PC-3 (cell line): ENCODE data around the gene SLC25A26. TPM values are rescaled to one million over a fixed set of nuclear protein-coding genes. Genes with fewer than 3 reads are reported as not detected.

Experiments used
- ATAC-seq: fragments of 200-7000 bp; cut with Tn5 transposase; 2 replicates; pipeline ENCODE4 v1.9.1; 2020; ENCODE audit warnings: mild to moderate bottlenecking, moderate library complexity
- BruUV-seq: library from RNA; stranded (reverse); fragments of 400-500 nt; replicated peaks from 2 replicates; lab custom pipeline; 2021; lab: Mats Ljungman, UMichigan
- CTCF ChIA-PET: fragments of 300-600 bp; sonication (Branson Sonifier 250); formaldehyde crosslinking; loops from one replicate; lab custom pipeline; 2022; ENCODE audit warnings: antibody characterized with exemption; lab: Charles Lee
- POLR2A ChIA-PET: fragments of 300-600 bp; sonication (Branson Sonifier 250); formaldehyde crosslinking; loops from one replicate; lab custom pipeline; 2022; ENCODE audit warnings: antibody characterized with exemption; ENCODE audit not compliant: unreplicated experiment; lab: Charles Lee
- DNase-seq: peaks from one replicate; pipeline ENCODE4 v3.0.0-alpha.2; 2015
- H2AFZ ChIP-seq: fragments of 300-600 bp; sonication (generic); 2 replicates; pipeline ENCODE4 v1.6.0; 2016; ENCODE audit warnings: antibody characterized with exemption, low read length
- H3F3A ChIP-seq: fragments of 300-600 bp; sonication (generic); one replicate; pipeline ENCODE4 v1.6.0; 2017; ENCODE audit warnings: antibody characterized with exemption, low read length, control low read depth, mild to moderate bottlenecking; ENCODE audit not compliant: unreplicated experiment
- H3K27ac ChIP-seq: fragments of 300-600 bp; sonication (generic); 2 replicates; pipeline ENCODE4 v1.5.1; 2016; ENCODE audit warnings: mild to moderate bottlenecking, low read length
- H3K27me3 ChIP-seq: fragments of 300-600 bp; sonication (generic); 2 replicates; pipeline ENCODE4 v1.6.1; 2016; ENCODE audit warnings: low read length, mixed read lengths
- H3K36me3 ChIP-seq: fragments of 300-600 bp; sonication (generic); 2 replicates; pipeline ENCODE4 v1.6.1; 2016; ENCODE audit warnings: low read depth, mixed run types, low read length, mixed read lengths
- H3K4me1 ChIP-seq: fragments of 300-600 bp; sonication (generic); 2 replicates; pipeline ENCODE4 v1.5.1; 2016; ENCODE audit warnings: low read length; ENCODE audit not compliant: insufficient read depth
- H3K4me2 ChIP-seq: fragments of 300-600 bp; sonication (generic); 2 replicates; pipeline ENCODE4 v1.6.0; 2016; ENCODE audit warnings: low read length
- H3K4me3 ChIP-seq: fragments of 300-600 bp; sonication (generic); 2 replicates; pipeline ENCODE4 v1.5.1; 2016; ENCODE audit warnings: mild to moderate bottlenecking, low read length, mixed read lengths
- H3K79me2 ChIP-seq: fragments of 300-600 bp; sonication (generic); 2 replicates; pipeline ENCODE4 v1.6.1; 2017; ENCODE audit warnings: low read length, mixed read lengths
- H3K9ac ChIP-seq: fragments of 300-600 bp; sonication (generic); 2 replicates; pipeline ENCODE4 v1.6.0; 2016; ENCODE audit warnings: mild to moderate bottlenecking, low read length
- H3K9me2 ChIP-seq: fragments of 300-600 bp; sonication (generic); replicated peaks from 2 replicates; pipeline ENCODE4 v1.6.1; 2016; ENCODE audit warnings: mixed run types, low read length, mixed read lengths
- H3K9me3 ChIP-seq: fragments of 300-600 bp; sonication (generic); 2 replicates; pipeline ENCODE4 v1.6.1; 2016; ENCODE audit warnings: low read length, mixed read lengths
- H4K20me1 ChIP-seq: fragments of 300-600 bp; sonication (generic); 2 replicates; pipeline ENCODE4 v1.6.1; 2016; ENCODE audit warnings: low read length, mixed read lengths
- EZH2 ChIP-seq: fragments of 300-600 bp; sonication (generic); IDR thresholded peaks from one replicate; pipeline ENCODE4 v1.6.1; 2017; ENCODE audit warnings: antibody characterized with exemption, mild to moderate bottlenecking, low read length; ENCODE audit not compliant: unreplicated experiment
- EZH2phosphoT487 ChIP-seq: fragments of 300-600 bp; sonication (generic); IDR thresholded peaks from 2 replicates; pipeline ENCODE4 v1.6.1; 2018; ENCODE audit warnings: mild to moderate bottlenecking, antibody characterized with exemption, low read length, borderline replicate concordance
- intact Hi-C: fragments of 100-400 bp; cut with micrococcal nuclease; formaldehyde crosslinking; loops from 2 replicates; pipeline ENCODE4 v1.9.0; 2023
- total RNA-seq: library from RNA; depleted of rRNA; stranded (reverse); fragments of >200 nt; gene quantifications from 2 replicates; pipeline ENCODE4 v1.2.3, GENCODE V29; 2014
- TF ChIP-seq, protein P1 (sequence below): fragments of 300-600 bp; sonication (generic); conservative IDR thresholded peaks from 2 replicates; pipeline ENCODE4 v1.5.1; 2017; ENCODE audit warnings: antibody characterized with exemption, low read depth, mild to moderate bottlenecking, low read length

The SLC25A26 gene
- total RNA-seq, 1 experiment from 2014 or later, result 7.9 TPM

DNA sequence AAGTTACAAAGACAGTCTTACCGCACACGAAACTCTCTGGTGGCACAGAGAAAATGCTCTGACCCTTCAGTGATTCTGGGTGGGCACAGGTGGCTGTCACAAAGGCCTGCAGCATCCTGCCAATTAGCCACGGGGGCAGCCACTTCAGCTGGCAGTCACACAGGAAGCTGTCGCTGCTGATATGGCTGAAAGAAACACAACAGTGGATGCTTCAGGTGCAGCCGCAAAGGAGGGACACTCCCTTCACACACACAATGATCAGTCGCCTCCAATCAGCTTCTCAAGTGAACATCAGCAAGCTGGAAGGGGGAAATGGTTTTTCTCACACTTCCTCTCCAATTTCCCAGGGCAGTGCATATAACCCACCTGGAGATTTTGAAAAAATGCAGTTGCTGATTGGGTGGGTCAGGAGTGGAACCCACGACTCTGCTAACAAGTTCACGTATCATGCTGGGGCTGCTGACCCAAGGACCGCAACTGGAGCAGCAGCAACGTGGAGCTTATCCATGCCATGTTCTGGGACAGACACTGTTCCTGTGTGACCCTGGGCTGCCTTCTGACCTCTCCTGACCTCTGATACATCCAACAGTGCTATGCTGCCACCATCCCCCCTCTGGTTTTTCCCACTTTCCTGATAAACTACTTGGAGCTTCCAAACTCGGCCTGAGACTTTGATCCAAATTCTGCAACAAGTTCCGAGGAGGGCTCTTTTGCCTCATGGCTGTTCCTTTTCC lies 173.4 kb downstream of the SLC25A26 start:
- H3K27ac ChIP-seq, result no peak overlapping the region
- H3K27me3 ChIP-seq, result no peaks in the 10 kb centered on the region
- no peak overlapping the region for H3K9ac ChIP-seq
- no peak overlapping the region for H2AFZ ChIP-seq
- H3K79me2 ChIP-seq, result no peaks in the 10 kb centered on the region
- BruUV-seq, result no TSS peak
- H4K20me1 ChIP-seq, result no peaks in the 10 kb centered on the region
- H3K9me3 ChIP-seq, result no peaks in the 10 kb centered on the region
- no peaks in the 10 kb centered on the region for H3K4me1 ChIP-seq
- H3K4me3 ChIP-seq, result no peak overlapping the region
- H3F3A ChIP-seq, result no peaks in the 10 kb centered on the region
- H3K4me2 ChIP-seq, result no peak overlapping the region
- CTCF ChIA-PET, result no interaction called here
- intact Hi-C loops, result no loop called here
- DNase-seq (no peak), ATAC-seq (no peak)
- no peaks in the 10 kb centered on the region for H3K9me2 ChIP-seq
- POLR2A ChIA-PET, result no interaction called here
- no peaks in the 10 kb centered on the region for H3K36me3 ChIP-seq
- no peak for TF ChIP-seq EZH2phosphoT487
- no peak for TF ChIP-seq EZH2
- TF ChIP-seq, protein P1, sequence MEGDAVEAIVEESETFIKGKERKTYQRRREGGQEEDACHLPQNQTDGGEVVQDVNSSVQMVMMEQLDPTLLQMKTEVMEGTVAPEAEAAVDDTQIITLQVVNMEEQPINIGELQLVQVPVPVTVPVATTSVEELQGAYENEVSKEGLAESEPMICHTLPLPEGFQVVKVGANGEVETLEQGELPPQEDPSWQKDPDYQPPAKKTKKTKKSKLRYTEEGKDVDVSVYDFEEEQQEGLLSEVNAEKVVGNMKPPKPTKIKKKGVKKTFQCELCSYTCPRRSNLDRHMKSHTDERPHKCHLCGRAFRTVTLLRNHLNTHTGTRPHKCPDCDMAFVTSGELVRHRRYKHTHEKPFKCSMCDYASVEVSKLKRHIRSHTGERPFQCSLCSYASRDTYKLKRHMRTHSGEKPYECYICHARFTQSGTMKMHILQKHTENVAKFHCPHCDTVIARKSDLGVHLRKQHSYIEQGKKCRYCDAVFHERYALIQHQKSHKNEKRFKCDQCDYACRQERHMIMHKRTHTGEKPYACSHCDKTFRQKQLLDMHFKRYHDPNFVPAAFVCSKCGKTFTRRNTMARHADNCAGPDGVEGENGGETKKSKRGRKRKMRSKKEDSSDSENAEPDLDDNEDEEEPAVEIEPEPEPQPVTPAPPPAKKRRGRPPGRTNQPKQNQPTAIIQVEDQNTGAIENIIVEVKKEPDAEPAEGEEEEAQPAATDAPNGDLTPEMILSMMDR, result no peak

- no peaks in the 10 kb centered on the region for H3K4me1 ChIP-seq
- no peaks in the 10 kb centered on the region for H3K27me3 ChIP-seq
- TF ChIP-seq EZH2 (no peak), EZH2phosphoT487 (no peak)
- TF ChIP-seq, protein P1, result no peak
- POLR2A ChIA-PET, result no interaction called here
- no peak for DNase-seq
- H3K4me2 ChIP-seq, result no peak overlapping the region
- no peaks in the 10 kb centered on the region for H4K20me1 ChIP-seq
- no peak overlapping the region for H3K4me3 ChIP-seq
- no peak overlapping the region for H2AFZ ChIP-seq
- CTCF ChIA-PET, result no interaction called here
- no peaks in the 10 kb centered on the region for H3K9me3 ChIP-seq
- intact Hi-C loops, result no loop called here
- BruUV-seq, result no TSS peak
- H3K9ac ChIP-seq, result no peak overlapping the region
- ATAC-seq, result no peak
- H3K27ac ChIP-seq, result no peak overlapping the region
- no peaks in the 10 kb centered on the region for H3K9me2 ChIP-seq
- no peaks in the 10 kb centered on the region for H3K79me2 ChIP-seq
- no peaks in the 10 kb centered on the region for H3F3A ChIP-seq
- no peaks in the 10 kb centered on the region for H3K36me3 ChIP-seq
Observed at GRCh38 chr3:66394753-66395249, 174.0 kb downstream of the SLC25A26 start.

DNA sequence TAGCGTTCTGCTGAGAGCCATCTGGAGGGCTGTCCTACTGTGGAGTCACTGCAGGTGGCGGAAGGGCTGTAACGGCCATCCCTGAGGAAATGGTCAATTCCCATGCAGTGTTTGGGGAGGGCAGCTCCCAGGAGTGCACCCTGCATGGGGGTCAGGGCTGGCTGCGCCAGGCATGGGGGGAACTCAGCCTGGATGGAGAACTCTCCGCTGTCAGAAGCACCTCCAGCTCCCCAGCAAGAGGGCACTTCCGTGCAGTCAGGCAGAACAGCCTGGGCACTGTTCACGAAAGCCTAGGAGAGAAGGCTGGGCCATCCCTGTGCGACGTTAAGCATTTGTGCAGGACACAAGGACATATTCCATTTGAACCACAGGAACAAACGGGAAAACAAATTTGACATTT lies 174.8 kb downstream of the SLC25A26 start:
- no peak overlapping the region for H3K4me2 ChIP-seq
- no peaks in the 10 kb centered on the region for H3K27me3 ChIP-seq
- TF ChIP-seq, protein P1, result no peak
- TF ChIP-seq EZH2 (no peak), EZH2phosphoT487 (no peak)
- H4K20me1 ChIP-seq, result no peaks in the 10 kb centered on the region
- ATAC-seq (no peak), DNase-seq (no peak)
- no peak overlapping the region for H3K4me3 ChIP-seq
- H3K9me2 ChIP-seq, result no peaks in the 10 kb centered on the region
- POLR2A ChIA-PET, result no interaction called here
- no peak overlapping the region for H2AFZ ChIP-seq
- no peaks in the 10 kb centered on the region for H3K79me2 ChIP-seq
- H3K9me3 ChIP-seq, result no peaks in the 10 kb centered on the region
- no peak overlapping the region for H3K27ac ChIP-seq
- H3K9ac ChIP-seq, result no peak overlapping the region
- intact Hi-C loops, result no loop called here
- CTCF ChIA-PET, result no interaction called here
- H3K4me1 ChIP-seq, result no peaks in the 10 kb centered on the region
- no peaks in the 10 kb centered on the region for H3F3A ChIP-seq
- no peaks in the 10 kb centered on the region for H3K36me3 ChIP-seq
- BruUV-seq, result no TSS peak
